ENCODE measurements around the gene TBX20.
A peak's percentile ranks its signal among the peaks of the same experiment; 100 is the strongest.

TBX20 gene, protein sequence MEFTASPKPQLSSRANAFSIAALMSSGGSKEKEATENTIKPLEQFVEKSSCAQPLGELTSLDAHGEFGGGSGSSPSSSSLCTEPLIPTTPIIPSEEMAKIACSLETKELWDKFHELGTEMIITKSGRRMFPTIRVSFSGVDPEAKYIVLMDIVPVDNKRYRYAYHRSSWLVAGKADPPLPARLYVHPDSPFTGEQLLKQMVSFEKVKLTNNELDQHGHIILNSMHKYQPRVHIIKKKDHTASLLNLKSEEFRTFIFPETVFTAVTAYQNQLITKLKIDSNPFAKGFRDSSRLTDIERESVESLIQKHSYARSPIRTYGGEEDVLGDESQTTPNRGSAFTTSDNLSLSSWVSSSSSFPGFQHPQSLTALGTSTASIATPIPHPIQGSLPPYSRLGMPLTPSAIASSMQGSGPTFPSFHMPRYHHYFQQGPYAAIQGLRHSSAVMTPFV

GRCh38 chr7:35253710-35254495, at the start of gene TBX20:
TSS of gene TBX20 (minus strand) at chr7:35254100. CDS start at chr7:35253620, 480 bp downstream.
- peak; percentile 57 for DNase-seq

DNA sequence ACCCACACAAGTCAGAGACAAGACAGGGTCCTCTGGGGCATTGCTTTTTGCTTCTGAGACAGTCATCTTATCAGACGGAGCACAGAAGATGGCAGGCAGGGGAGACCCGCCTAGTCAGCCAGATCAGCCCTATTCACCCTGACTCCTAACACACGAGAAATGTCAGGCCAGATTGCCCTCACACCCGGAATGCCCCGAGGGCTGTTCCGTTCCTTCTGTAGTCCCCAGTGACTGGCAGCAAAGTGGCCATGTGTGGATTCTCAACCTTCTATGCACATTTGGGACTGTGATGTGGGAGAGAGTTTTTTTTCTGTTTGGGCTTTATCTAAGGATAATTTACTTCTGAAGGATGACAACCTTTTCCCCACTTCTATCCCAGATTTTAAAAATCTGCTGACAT, 35.5 kb upstream of the TBX20 start:
- no peak for DNase-seq

GRCh38 chr7:35286986-35287385, 33.1 kb upstream of the TBX20 start:
- DNase-seq, result no peak

- no peak for DNase-seq
Measured at GRCh38 chr7:35286422-35286821, 32.5 kb upstream of the TBX20 start.

- no peak for DNase-seq
Measured at GRCh38 chr7:35285799-35286198, 31.9 kb upstream of the TBX20 start.

DNA sequence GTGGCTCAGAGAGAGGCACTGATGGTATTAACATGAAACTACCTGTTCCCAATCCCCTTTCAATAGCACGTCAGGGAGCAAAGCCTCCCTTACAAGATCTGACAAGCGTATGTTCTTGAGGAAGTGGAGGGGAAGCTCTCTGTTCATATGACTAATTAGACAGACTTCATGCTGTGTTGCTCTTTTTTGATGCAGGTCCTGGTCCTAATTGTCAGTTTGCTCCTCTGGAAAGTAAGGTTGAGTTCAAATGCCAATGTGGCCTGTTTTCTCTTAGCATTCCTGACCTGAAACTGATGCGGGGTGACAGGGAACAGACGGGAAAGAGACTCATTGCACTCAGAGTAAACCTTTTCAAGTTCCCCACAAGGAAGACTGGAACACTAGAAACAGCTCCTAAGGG, 27.0 kb upstream of the TBX20 start:
- no peak for DNase-seq

DNA sequence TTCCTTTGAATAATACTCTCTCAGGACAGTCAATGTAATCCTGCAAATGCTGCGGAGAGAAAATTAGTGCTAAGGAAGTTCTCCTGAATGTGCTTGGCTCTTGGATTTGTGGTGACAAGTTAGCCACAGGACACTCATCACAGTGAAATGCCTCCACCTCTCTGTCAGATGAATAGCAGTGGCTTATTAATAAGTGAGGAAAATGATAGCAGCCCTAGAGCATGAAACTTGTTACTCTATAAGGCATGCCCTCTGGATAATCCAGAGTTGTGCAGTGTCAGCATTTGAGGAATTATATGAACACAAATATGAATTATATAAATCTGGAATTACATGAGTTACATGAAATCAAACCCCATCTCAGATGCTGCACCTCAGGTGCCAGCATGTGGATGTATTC, 23.5 kb upstream of the TBX20 start:
- no peak for DNase-seq

GRCh38 chr7:35272246-35272645, 18.3 kb upstream of the TBX20 start:
- DNase-seq, result no peak

GRCh38 chr7:35268953-35269352, 15.1 kb upstream of the TBX20 start:
- DNase-seq, result no peak

- DNase-seq, result no peak
Measured at GRCh38 chr7:35267411-35267810, 13.5 kb upstream of the TBX20 start.

DNA sequence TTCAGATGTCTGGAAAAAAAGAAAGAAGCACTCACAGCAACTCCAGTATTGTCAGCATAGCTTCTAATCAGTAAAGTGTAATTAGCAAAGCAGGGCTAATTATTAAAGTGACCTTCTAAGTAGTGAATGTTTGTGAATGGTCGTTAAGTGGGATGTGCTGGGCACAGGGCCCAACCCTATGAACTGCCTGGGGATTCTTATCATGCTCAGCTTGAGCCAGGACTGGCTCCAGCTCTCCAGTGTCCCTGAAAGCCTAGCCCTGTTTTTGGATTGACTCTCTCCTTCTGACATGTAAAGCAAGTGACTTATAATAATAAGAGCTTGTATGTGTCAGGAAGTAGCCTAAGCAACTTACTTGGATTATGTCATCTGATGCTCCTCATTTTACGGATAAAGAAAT, 9.5 kb upstream of the TBX20 start:
- no peak for DNase-seq

GRCh38 chr7:35261476-35262285, 7.8 kb upstream of the TBX20 start:
- peak; percentile 20 for DNase-seq

GRCh38 chr7:35261041-35261440, 7.1 kb upstream of the TBX20 start:
- no peak for DNase-seq

- DNase-seq, result no peak
Measured at GRCh38 chr7:35260246-35260645, 6.3 kb upstream of the TBX20 start.

GRCh38 chr7:35259523-35259908, 5.6 kb upstream of the TBX20 start:
- no peak for DNase-seq

- no peak for DNase-seq
Measured at GRCh38 chr7:35258868-35259522, 5.1 kb upstream of the TBX20 start.

DNA sequence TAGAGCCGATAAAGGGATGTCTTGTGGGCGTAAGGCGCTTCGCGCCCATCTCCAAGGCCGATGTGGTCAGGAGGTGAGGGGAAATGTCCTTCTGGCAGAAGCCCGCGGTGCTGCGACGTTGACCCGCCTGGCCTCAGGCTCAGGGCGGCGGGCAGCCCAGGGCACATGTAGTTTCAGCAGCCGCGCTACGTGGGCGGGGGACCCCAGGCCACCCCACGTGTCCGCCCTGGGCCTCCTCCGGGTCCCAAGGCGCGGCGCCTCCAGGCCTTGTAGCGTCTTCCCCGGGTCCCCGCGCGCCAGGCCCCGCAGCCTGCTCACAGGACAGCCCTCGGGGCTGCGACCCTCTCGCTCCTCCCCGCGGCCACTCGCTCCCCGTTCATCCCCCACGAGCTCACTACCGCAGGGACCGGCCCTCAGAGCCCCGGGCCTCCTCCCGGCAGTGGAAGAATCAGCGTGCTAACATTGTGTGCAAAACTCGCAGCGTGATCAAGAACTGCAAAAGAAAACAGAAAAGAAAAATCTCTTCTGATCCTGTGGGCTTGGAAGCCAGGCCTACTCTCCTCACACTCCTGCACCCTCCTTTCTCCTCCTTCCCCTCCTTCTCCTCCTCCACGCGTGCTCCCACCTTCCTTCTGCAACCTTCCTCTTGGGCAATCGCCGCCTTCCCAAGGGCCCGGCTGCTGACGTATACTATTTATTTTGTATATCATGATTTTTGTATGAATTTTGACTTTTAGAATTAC, 4.4 kb upstream of the TBX20 start:
- no peak for DNase-seq

DNA sequence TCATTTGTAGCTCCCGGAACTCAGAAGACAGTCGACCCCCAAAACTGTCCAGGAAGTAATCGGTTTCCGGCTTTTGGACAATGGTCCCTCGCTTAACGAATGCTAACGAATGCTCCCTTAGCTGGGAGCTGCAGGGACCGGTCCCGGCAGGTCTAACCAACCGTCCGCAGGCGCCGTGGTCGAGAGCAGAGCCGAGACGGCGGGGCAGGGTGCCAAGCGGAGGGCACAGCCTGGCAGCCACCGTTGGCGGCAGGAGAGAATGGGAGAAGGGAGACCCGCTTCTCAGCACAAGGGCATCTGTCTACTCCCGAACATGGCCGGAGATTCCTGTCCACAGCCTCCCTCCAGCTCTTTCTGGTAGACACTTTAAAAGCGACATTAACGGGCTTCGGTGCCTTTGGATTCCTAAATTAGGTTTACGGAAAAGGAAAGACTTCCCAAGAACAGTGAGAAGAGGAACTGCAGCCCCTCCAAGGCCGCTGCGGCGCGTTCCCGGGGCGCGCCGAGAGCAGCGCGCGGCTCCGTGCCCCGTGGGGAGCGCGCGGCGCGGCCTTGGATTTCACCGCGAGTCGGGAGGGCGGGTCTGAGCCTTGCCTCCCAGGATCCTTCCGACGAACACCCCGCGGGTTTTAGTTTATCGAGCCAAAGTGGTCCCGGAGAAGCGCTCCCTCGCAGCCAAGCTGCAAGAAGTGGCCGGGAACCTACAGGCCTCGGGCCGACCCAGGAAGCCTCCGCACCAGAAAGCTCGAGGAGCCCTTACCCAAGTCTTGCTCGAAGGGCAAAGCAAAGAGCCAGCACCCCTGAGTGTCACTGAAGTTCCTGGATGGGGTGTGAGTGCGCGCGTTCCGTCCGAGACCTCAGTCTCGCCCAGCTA, 3.6 kb upstream of the TBX20 start:
- peak; percentile 30 for DNase-seq

- DNase-seq, result peak; percentile 24
Measured at GRCh38 chr7:35256256-35257175, 2.6 kb upstream of the TBX20 start.

Measured in right hindlimb (tissue), 1 donor.